ENCODE results near the gene PKHD1. TPM values are rescaled to one million over a fixed set of nuclear protein-coding genes. Genes with fewer than 3 reads are reported as not detected.

PKHD1 gene
- total RNA-seq, 6 experiments from 2014 or later = 1.2 to 3.0 (median 2.3) TPM

- Histone ChIP-seq H3K27ac (peak overlapping the region in 1 of 3 donors; percentile 71), H3K4me1 (peaks cover 0 to 32% (median 4%) of the 10 kb centered on the region in 4 donors), H3K4me3 (no peak overlapping the region), H3K36me3 (no peaks in the 10 kb centered on the region), H3K27me3 (no peaks in the 10 kb centered on the region), H3K9me3 (no peaks in the 10 kb centered on the region)
- WGBS (ENCODE audit: insufficient coverage, low coverage, low lambda C conversion rate, missing lambda C conversion rate) = 86% methylated on average over 2 of the region's 2 CpGs
- ATAC-seq = peak; percentile 39 to 53 (median 43)
- intact Hi-C loops (cut with DNase I) = loop anchor here in 1 of 2 donors (10.0 kb wide), 1 partner anchor 166 kb away; no protein-coding TSS in a partner anchor
- TF ChIP-seq POLR2A (IDR thresholded peaks at IDR 0.05) (no peak), CTCF (IDR thresholded peaks at IDR 0.05) (peak; percentile 75 to 83 (median 78))
- no peak for DNase-seq
Observed at GRCh38 chr6:52020945-52021570, 66.4 kb downstream of the PKHD1 start.

GRCh38 chr6:52019881-52020280 is 67.5 kb downstream of the PKHD1 start:
- ATAC-seq (peak; percentile 51 to 66 (median 56)), DNase-seq (no peak)
- Histone ChIP-seq H3K27ac (peak overlapping the region in 2 of 3 donors; percentile 13 to 71), H3K27me3 (no peaks in the 10 kb centered on the region), H3K4me3 (no peak overlapping the region), H3K36me3 (no peaks in the 10 kb centered on the region), H3K4me1 (peaks cover 0 to 32% (median 4%) of the 10 kb centered on the region in 4 donors), H3K9me3 (no peaks in the 10 kb centered on the region)
- TF ChIP-seq CTCF (IDR thresholded peaks at IDR 0.05) = no peak
- no peak for TF ChIP-seq POLR2A (IDR thresholded peaks at IDR 0.05)
- intact Hi-C loops (cut with DNase I) = loop anchor here in 1 of 2 donors (10.0 kb wide), 1 partner anchor 165 kb away; no protein-coding TSS in a partner anchor
- 30% methylated on average over 5 of the region's 5 CpGs for WGBS (ENCODE audit: insufficient coverage, low coverage, low lambda C conversion rate, missing lambda C conversion rate)

- WGBS (ENCODE audit: insufficient coverage, low coverage, low lambda C conversion rate, missing lambda C conversion rate) = 16% methylated on average over 3 of the region's 3 CpGs
- peak; percentile 91 to 94 (median 92) for ATAC-seq
- peak; percentile 23 to 58 (median 49) for DNase-seq
- no peaks in the 10 kb centered on the region for H3K36me3 ChIP-seq
- H3K9me3 ChIP-seq = no peaks in the 10 kb centered on the region
- peaks cover 0 to 26% (median 4%) of the 10 kb centered on the region in 4 donors for H3K4me1 ChIP-seq
- H3K27me3 ChIP-seq = no peaks in the 10 kb centered on the region
- intact Hi-C loops (cut with DNase I) = no loop called here
- peak overlapping the region in 1 of 3 donors; percentile 71 for H3K27ac ChIP-seq
- no peak for TF ChIP-seq POLR2A (IDR thresholded peaks at IDR 0.05)
- TF ChIP-seq CTCF (IDR thresholded peaks at IDR 0.05) = no peak
- H3K4me3 ChIP-seq = no peak overlapping the region
Observed at GRCh38 chr6:52019092-52019491, 68.3 kb downstream of the PKHD1 start.

- H3K4me1 ChIP-seq = peaks cover 0 to 35% (median 4%) of the 10 kb centered on the region in 4 donors
- TF ChIP-seq CTCF (IDR thresholded peaks at IDR 0.05) (no peak), POLR2A (IDR thresholded peaks at IDR 0.05) (no peak)
- H3K4me3 ChIP-seq = no peak overlapping the region
- no peaks in the 10 kb centered on the region for H3K27me3 ChIP-seq
- 78% methylated on average over 10 of the region's 14 CpGs for WGBS (ENCODE audit: insufficient coverage, low coverage, low lambda C conversion rate, missing lambda C conversion rate)
- H3K9me3 ChIP-seq = no peaks in the 10 kb centered on the region
- no peak overlapping the region for H3K27ac ChIP-seq
- ATAC-seq (no peak), DNase-seq (no peak)
- H3K36me3 ChIP-seq = no peaks in the 10 kb centered on the region
- intact Hi-C loops (cut with DNase I) = no loop called here
Observed at GRCh38 chr6:52016915-52017748, 70.3 kb downstream of the PKHD1 start.
